Measurements from ENCODE around the gene IFI6.
A peak's percentile ranks its signal among the peaks of the same experiment; 100 is the strongest.
"Not testable (repeated sequence)": the region's sequence is repeated elsewhere in the genome, so short reads cannot be mapped to it uniquely, and the experiment has no call there.

Gene IFI6

GRCh38 chr1:27671964-27672749 is at the start of gene IFI6:
Gene IFI6 (minus strand): TSS chr1:27672192. CDS start chr1:27669314, 2,878 bp downstream.
- Histone ChIP-seq H3K4me3 (peak within 1 kb of the TSS; percentile 34 to 45 (median 40)), H3K27ac (peak within 1 kb of the TSS in 20 of 21 experiments; percentile 28 to 91 (median 80))

GRCh38 chr1:27719286-27720251 is 47.6 kb upstream of the IFI6 start:
- H3K4me3 ChIP-seq = no peak overlapping the region
- H3K27ac ChIP-seq = no peak overlapping the region

- H3K4me3 ChIP-seq = no peak overlapping the region
- H3K27ac ChIP-seq = no peak overlapping the region
Observed at GRCh38 chr1:27716262-27716895, 44.4 kb upstream of the IFI6 start.

- H3K4me3 ChIP-seq = no peak overlapping the region
- H3K27ac ChIP-seq = peak overlapping the region in 1 of 21 experiments; percentile 17
Observed at GRCh38 chr1:27713869-27714513, 42.0 kb upstream of the IFI6 start.

- H3K27ac ChIP-seq = no peak overlapping the region
- H3K4me3 ChIP-seq = no peak overlapping the region
Observed at GRCh38 chr1:27713139-27713725, 41.2 kb upstream of the IFI6 start.

- Histone ChIP-seq H3K27ac (no peak overlapping the region), H3K4me3 (no peak overlapping the region)
Observed at GRCh38 chr1:27710574-27710973, 38.6 kb upstream of the IFI6 start.

GRCh38 chr1:27705545-27705944 is 33.6 kb upstream of the IFI6 start:
- Histone ChIP-seq H3K27ac (no peak overlapping the region), H3K4me3 (no peak overlapping the region)

- Histone ChIP-seq H3K4me3 (no peak overlapping the region), H3K27ac (no peak overlapping the region)
Observed at GRCh38 chr1:27704958-27705357, 33.0 kb upstream of the IFI6 start.

- not testable (repeated sequence) for H3K27ac ChIP-seq, H3K4me3 ChIP-seq
Observed at GRCh38 chr1:27696835-27697234, 24.8 kb upstream of the IFI6 start.

GRCh38 chr1:27690183-27690582 is 18.2 kb upstream of the IFI6 start:
- no peak overlapping the region for H3K4me3 ChIP-seq
- peak overlapping the region in 2 of 21 experiments; percentile 1 to 61 for H3K27ac ChIP-seq

GRCh38 chr1:27689423-27690173 is 17.6 kb upstream of the IFI6 start:
- H3K27ac ChIP-seq = peak overlapping the region in 3 of 21 experiments; percentile 1 to 61 (median 31)
- no peak overlapping the region for H3K4me3 ChIP-seq

GRCh38 chr1:27687906-27688305 is 15.9 kb upstream of the IFI6 start:
- Histone ChIP-seq H3K27ac (no peak overlapping the region), H3K4me3 (no peak overlapping the region)

- H3K4me3 ChIP-seq = no peak overlapping the region
- H3K27ac ChIP-seq = no peak overlapping the region
Observed at GRCh38 chr1:27686223-27686990, 14.4 kb upstream of the IFI6 start.

GRCh38 chr1:27684176-27684575 is 12.2 kb upstream of the IFI6 start:
- no peak overlapping the region for H3K4me3 ChIP-seq
- no peak overlapping the region for H3K27ac ChIP-seq

- H3K4me3 ChIP-seq = no peak overlapping the region
- no peak overlapping the region for H3K27ac ChIP-seq
Observed at GRCh38 chr1:27682351-27682944, 10.5 kb upstream of the IFI6 start.

- H3K27ac ChIP-seq = not testable (repeated sequence)
Observed at GRCh38 chr1:27681580-27681979, 9.6 kb upstream of the IFI6 start.

GRCh38 chr1:27680225-27680791 is 8.3 kb upstream of the IFI6 start:
- not testable (repeated sequence) for H3K4me3 ChIP-seq, H3K27ac ChIP-seq

More at GRCh38 chr1:27681580-27681979, 9.6 kb upstream of the IFI6 start:
- not testable (repeated sequence) for H3K4me3 ChIP-seq
